K562 (cell line): Measurements from ENCODE around the gene RETREG1. TPM values are rescaled to one million over a fixed set of nuclear protein-coding genes. Genes with fewer than 3 reads are reported as not detected.

ENCODE experiments used
- ATAC-seq: fragments of 200-7000 bp; cut with Tn5 transposase; 3 replicates; pipeline ENCODE4 v1.9.1; 2020; ENCODE audit warnings: moderate library complexity
- BruUV-seq: library from RNA; stranded (reverse); fragments of 400-500 nt; replicated peaks from 2 replicates; lab custom pipeline; 2021; lab: Mats Ljungman, UMichigan
- CTCF ChIA-PET: fragments of 300-600 bp; formaldehyde crosslinking; extraction: SDS; loops from one replicate; lab custom pipeline; 2021; ENCODE audit warnings: low intra/inter-chr PET ratio; lab: Yijun Ruan, JAX
- POLR2A ChIA-PET: fragments of 300-600, 350-650 bp; sonication (Branson Sonifier 250); formaldehyde crosslinking; extraction: SDS; loops from one replicate; lab custom pipeline; 2021; ENCODE audit warnings: antibody characterized with exemption, inconsistent platforms; lab: Yijun Ruan, JAX
- DNase-seq, 4 experiments: peaks; one replicate each; pipeline versions ENCODE4 v3.0.0 to v3.0.0-alpha.2; 2011 to 2018; ENCODE audit warnings: low spot score in 3 of 4, mixed read lengths in 3 of 4; ENCODE audit errors: extremely low read depth in 1 of 4
- FAIRE-seq: peaks from 2 replicates; lab custom pipeline; 2011; peaks lifted over from hg19 to GRCh38; lab: Jason Lieb, UNC
- H2AFZ ChIP-seq: 2 replicates; pipeline ENCODE4 v1.6.0; 2011; ENCODE audit warnings: low read depth, low read length, control low read depth, inconsistent platforms
- H3K27ac ChIP-seq: fragments of 200-600 bp; 3 replicates; pipeline ENCODE4 v1.8.0; 2011; ENCODE audit warnings: low read depth, mild to moderate bottlenecking, control low read depth, inconsistent platforms, low read length, moderate library complexity, mixed read lengths; ENCODE audit errors: extremely low read depth
- H3K27me3 ChIP-seq, 2 experiments: fragments of 300-600 bp in 1 of 2; 2 replicates in 1 of 2; 3 replicates in 1 of 2; pipeline versions ENCODE4 v1.6.0 to v1.8.0; 2011; ENCODE audit warnings: inconsistent platforms in 2 of 2, low read length in 2 of 2, mild to moderate bottlenecking in 1 of 2, mixed read lengths in 1 of 2, moderate library complexity in 1 of 2; ENCODE audit not compliant: control insufficient read depth in 2 of 2, insufficient read depth in 2 of 2
- H3K36me3 ChIP-seq: fragments of 300-600 bp; 3 replicates; pipeline ENCODE4 v1.8.0; 2011; ENCODE audit warnings: mild to moderate bottlenecking, low read length, inconsistent platforms; ENCODE audit not compliant: control insufficient read depth, insufficient read depth
- H3K4me1 ChIP-seq, 2 experiments: fragments of 200-600 bp in 1 of 2; replicated peaks in 1 of 2; 2 replicates in 1 of 2; 3 replicates in 1 of 2; pipeline versions ENCODE4 v1.5.1 to v1.8.0; 2011; ENCODE audit warnings: inconsistent platforms in 2 of 2, low read length in 2 of 2, mild to moderate bottlenecking in 1 of 2, mixed read lengths in 1 of 2, moderate library complexity in 1 of 2; ENCODE audit not compliant: control insufficient read depth in 2 of 2, insufficient read depth in 2 of 2
- H3K4me2 ChIP-seq: 2 replicates; pipeline ENCODE4 v1.6.1; 2011; ENCODE audit warnings: low read length, control low read depth, inconsistent platforms, mixed read lengths; ENCODE audit not compliant: insufficient read depth
- H3K4me3 ChIP-seq: fragments of 200-600 bp; sonication (generic), shearing (Covaris generic); 2 replicates; pipeline ENCODE4 v1.5.1; 2016; ENCODE audit warnings: control low read depth, inconsistent platforms
- H3K79me2 ChIP-seq: fragments of 200-600 bp; 3 replicates; pipeline ENCODE4 v1.8.0; 2011; ENCODE audit warnings: low read length, inconsistent platforms; ENCODE audit not compliant: control insufficient read depth, insufficient read depth
- H3K9ac ChIP-seq, 2 experiments: 2 replicates each; pipeline versions ENCODE4 v1.6.0 to v1.6.1; 2011; ENCODE audit warnings: low read depth in 2 of 2, low read length in 2 of 2, control low read depth in 1 of 2, inconsistent platforms in 1 of 2, mild to moderate bottlenecking in 1 of 2, mixed read lengths in 1 of 2; ENCODE audit not compliant: insufficient read depth in 1 of 2
- H3K9me1 ChIP-seq: one replicate; pipeline ENCODE4 v1.6.0; 2011; ENCODE audit warnings: inconsistent platforms, mild to moderate bottlenecking, low read length, moderate library complexity; ENCODE audit not compliant: control insufficient read depth, insufficient read depth
- H3K9me3 ChIP-seq: replicated peaks from 2 replicates; pipeline ENCODE4 v1.5.1; 2011; ENCODE audit warnings: low read depth, low read length, inconsistent platforms; ENCODE audit not compliant: control insufficient read depth, insufficient read depth
- H4K20me1 ChIP-seq: replicated peaks from 2 replicates; pipeline ENCODE4 v1.6.1; 2011; ENCODE audit warnings: low read length, inconsistent platforms, mixed read lengths; ENCODE audit not compliant: control insufficient read depth, insufficient read depth
- ATF7 ChIP-seq: fragments of 450-650 bp; IDR thresholded peaks from 2 replicates; pipeline ENCODE4 v1.7.1; 2014; ENCODE audit warnings: mild to moderate bottlenecking, moderate library complexity
- CHD4 ChIP-seq: fragments of 200-600 bp; sonication (generic); IDR thresholded peaks from 3 replicates; pipeline ENCODE4 v1.6.1; 2012; ENCODE audit warnings: low read depth, mild to moderate bottlenecking, mixed read lengths, low read length, inconsistent platforms; ENCODE audit not compliant: insufficient read depth, insufficient replicate concordance, poor library complexity, severe bottlenecking
- DNMT1 ChIP-seq: fragments of 450-650 bp; IDR thresholded peaks from 2 replicates; pipeline ENCODE4 v1.6.1; 2016; ENCODE audit warnings: antibody characterized with exemption, mild to moderate bottlenecking
- EZH2 ChIP-seq: IDR thresholded peaks from 2 replicates; pipeline ENCODE4 v1.6.1; 2012; ENCODE audit warnings: low read depth, mild to moderate bottlenecking, inconsistent platforms, low read length, borderline replicate concordance
- FIP1L1 ChIP-seq: fragments of 200-400 bp; formaldehyde crosslinking; IDR thresholded peaks from 2 replicates; pipeline ENCODE4 v1.6.1; 2018; ENCODE audit warnings: mild to moderate bottlenecking, low read depth, low read length; ENCODE audit not compliant: poor library complexity, severe bottlenecking
- MCM7 ChIP-seq, 2 experiments: fragments of 450-650 bp; IDR thresholded peaks; 2 replicates each; pipeline ENCODE4 v1.6.1; 2016 to 2018
- NFRKB ChIP-seq: fragments of 450-650 bp; IDR thresholded peaks from 2 replicates; pipeline ENCODE4 v1.6.1; 2016; ENCODE audit warnings: low read depth
- NR1H2 ChIP-seq: sonication (generic); formaldehyde crosslinking; IDR thresholded peaks from 2 replicates; pipeline ENCODE4 v1.4.0; 2020; ENCODE audit warnings: mild to moderate bottlenecking, missing genetic modification reagents
- PURB ChIP-seq: sonication (generic); formaldehyde crosslinking; IDR thresholded peaks from 2 replicates; pipeline ENCODE4 v1.9.0; 2021; ENCODE audit warnings: low read depth, mild to moderate bottlenecking, missing genetic modification reagents
- RAD21 ChIP-seq, 2 experiments: fragments of 250-450 bp in 1 of 2; fragments of 450-650 bp in 1 of 2; sonication (Bioruptor Pico) in 1 of 2; formaldehyde crosslinking in 1 of 2; IDR thresholded peaks in 1 of 2; conservative IDR thresholded peaks in 1 of 2; 2 replicates each; pipeline versions ENCODE4 v1.4.0 to v1.8.0; 2020 to 2022; ENCODE audit warnings: mild to moderate bottlenecking in 2 of 2, moderate library complexity in 1 of 2
- WGBS: fragments of 100-300 bp; shearing (Covaris generic); methylation state at CpG from one replicate; pipeline ENCODE4 v1.1.6; 2016; ENCODE audit warnings: low coverage, mixed read lengths; ENCODE audit not compliant: insufficient coverage; ENCODE audit errors: missing lambda C conversion rate; 5-methylcytosine and 5-hydroxymethylcytosine counted together
- in situ Hi-C: fragments of 300-500 bp; cut with MboI; formaldehyde crosslinking; loops from 4 replicates; pipeline ENCODE4 v1.15.0; 2018; ENCODE audit warnings: inconsistent platforms, mixed read lengths
- intact Hi-C: fragments of 100-400 bp; cut with micrococcal nuclease; formaldehyde crosslinking; loops from 2 replicates; pipeline ENCODE4 v1.14.2; 2022
- polyA plus RNA-seq, 8 experiments: library from polyadenylated mRNA; depleted of rRNA in 4 of 8; stranded (reverse) in 5 of 8; unstranded in 3 of 8; fragments of >200 nt; fragmentation: Nextera tagmentation in 2 of 8; fragmentation: Illumina TruSeq in 1 of 8; extraction: Ambion mirVana in 2 of 8; extraction: Trizol in 1 of 8; gene quantifications; 2 replicates each; pipeline versions ENCODE4 v1.2.1 to v1.2.3, GENCODE V29; 2011 to 2014; ENCODE audit warnings: inconsistent platforms in 1 of 8, missing spikeins in 1 of 8
- total RNA-seq, 7 experiments: library from RNA; depleted of rRNA in 6 of 7; stranded (reverse); fragments of >200 nt in 6 of 7; fragmentation: Illumina TruSeq in 2 of 7; extraction: Trizol in 2 of 7; gene quantifications; 2 replicates each; pipeline versions ENCODE4 v1.2.1 to v1.2.3, GENCODE V29; 2011 to 2021; ENCODE audit warnings: low replicate concordance in 1 of 7
- TF ChIP-seq, protein P1 (sequence below): fragments of 200-400 bp; formaldehyde crosslinking; IDR thresholded peaks from 2 replicates; pipeline ENCODE4 v1.6.1; 2017; ENCODE audit warnings: mild to moderate bottlenecking, low read depth, low read length, moderate library complexity

The RETREG1 gene
- total and polyA plus RNA-seq, 9 of the 15 experiments (the other 6 are each of a cell fraction or from before 2014, with no cell fraction given): 0.01 to 0.20 (median 0.08) TPM; not detected in 5

DNA sequence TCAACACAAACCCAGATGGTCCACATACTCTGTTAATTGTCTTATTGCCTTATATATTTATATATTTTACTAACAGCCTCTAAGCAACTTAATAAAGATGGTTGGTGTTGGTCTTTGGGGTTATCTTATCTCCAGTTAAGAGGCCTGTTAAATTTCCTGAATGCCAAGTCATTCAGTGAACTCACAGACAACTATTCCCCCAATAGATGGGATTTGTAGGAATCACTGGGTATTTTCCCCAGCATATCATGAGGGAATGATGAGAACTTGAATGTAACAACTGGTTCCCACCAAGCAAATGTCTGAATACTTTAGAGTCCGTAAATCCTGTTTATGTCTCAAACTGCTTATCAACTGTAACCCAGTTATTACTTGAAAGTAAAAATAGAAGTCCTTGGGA, 42.7 kb upstream of the RETREG1 start:
- Histone ChIP-seq H3K4me3 (no peak overlapping the region), H3K36me3 (no peaks in the 10 kb centered on the region), H4K20me1 (no peaks in the 10 kb centered on the region), H3K9me1 (no peaks in the 10 kb centered on the region), H3K4me2 (no peak overlapping the region)
- POLR2A ChIA-PET: no interaction called here
- no TSS peak for BruUV-seq
- WGBS: 0% methylated on average over 1 of the region's 1 CpG
- TF ChIP-seq PURB (CRISPR knock-in tag) (no peak), RAD21 (CRISPR knock-in tag; conservative IDR thresholded peaks at IDR 0.05 in 1 of 2, IDR thresholded peaks at IDR 0.05 in 1 of 2) (no peak), NFRKB (no peak), NR1H2 (no peak)
- TF ChIP-seq, all 486 proteins: peak for 0
- no peaks in the 10 kb centered on the region for H3K4me1 ChIP-seq
- CTCF ChIA-PET: no interaction called here
- FAIRE-seq (no peak), ATAC-seq (no peak), DNase-seq (no peak)
- no peak overlapping the region for H2AFZ ChIP-seq
- intact Hi-C loops (no loop called here), in situ Hi-C loops (no loop called here)
- no peaks in the 10 kb centered on the region; a peak in 1 of 5 replicates for H3K27me3 ChIP-seq
- H3K9me3 ChIP-seq: no peaks in the 10 kb centered on the region
- no peak overlapping the region for H3K27ac ChIP-seq
- no peak overlapping the region for H3K9ac ChIP-seq
- H3K79me2 ChIP-seq: no peaks in the 10 kb centered on the region

DNA sequence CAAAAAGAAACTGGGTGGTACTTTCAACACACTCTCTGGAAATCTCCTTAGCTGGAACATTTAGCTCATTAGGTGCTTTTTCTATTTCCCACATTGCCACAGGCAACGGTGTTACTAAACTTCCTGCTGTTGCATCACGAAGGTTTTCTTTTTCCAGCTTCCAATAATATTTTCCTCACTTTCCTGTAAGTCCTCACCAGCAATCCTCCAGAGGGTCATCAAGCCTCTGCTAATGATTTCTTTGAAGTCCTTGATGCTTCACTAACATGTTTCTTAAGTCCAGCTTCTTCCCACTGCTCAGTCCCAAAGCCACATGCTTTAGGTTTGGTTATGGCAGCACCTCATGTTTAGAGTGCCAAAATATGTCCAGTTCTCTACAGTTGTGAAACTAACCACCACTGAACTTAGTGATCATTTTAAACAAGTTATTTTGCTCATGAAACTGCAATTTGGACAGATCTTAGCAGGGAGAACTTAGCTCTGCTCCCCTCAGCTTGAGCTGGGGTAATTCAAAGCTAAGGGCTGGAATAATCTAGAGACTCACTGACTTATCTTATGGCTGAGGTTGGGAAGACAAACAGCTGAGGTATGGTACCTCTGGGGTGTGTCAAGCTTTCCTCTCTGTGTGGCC, 39.9 kb upstream of the RETREG1 start:
- H3K4me3 ChIP-seq: no peak overlapping the region
- no peak for FAIRE-seq
- TF ChIP-seq DNMT1 (no peak), CHD4 (no peak), MCM7 (IDR thresholded peaks at IDR 0.05) (no peak), ATF7 (no peak), FIP1L1 (no peak), EZH2 (no peak)
- TF ChIP-seq, protein P1, sequence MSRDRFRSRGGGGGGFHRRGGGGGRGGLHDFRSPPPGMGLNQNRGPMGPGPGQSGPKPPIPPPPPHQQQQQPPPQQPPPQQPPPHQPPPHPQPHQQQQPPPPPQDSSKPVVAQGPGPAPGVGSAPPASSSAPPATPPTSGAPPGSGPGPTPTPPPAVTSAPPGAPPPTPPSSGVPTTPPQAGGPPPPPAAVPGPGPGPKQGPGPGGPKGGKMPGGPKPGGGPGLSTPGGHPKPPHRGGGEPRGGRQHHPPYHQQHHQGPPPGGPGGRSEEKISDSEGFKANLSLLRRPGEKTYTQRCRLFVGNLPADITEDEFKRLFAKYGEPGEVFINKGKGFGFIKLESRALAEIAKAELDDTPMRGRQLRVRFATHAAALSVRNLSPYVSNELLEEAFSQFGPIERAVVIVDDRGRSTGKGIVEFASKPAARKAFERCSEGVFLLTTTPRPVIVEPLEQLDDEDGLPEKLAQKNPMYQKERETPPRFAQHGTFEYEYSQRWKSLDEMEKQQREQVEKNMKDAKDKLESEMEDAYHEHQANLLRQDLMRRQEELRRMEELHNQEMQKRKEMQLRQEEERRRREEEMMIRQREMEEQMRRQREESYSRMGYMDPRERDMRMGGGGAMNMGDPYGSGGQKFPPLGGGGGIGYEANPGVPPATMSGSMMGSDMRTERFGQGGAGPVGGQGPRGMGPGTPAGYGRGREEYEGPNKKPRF: no peak
- TF ChIP-seq, all 486 proteins: peak for 0
- ATAC-seq (no peak), DNase-seq (no peak)
- intact Hi-C loops (no loop called here), in situ Hi-C loops (no loop called here)
- POLR2A ChIA-PET: no interaction called here
- H3K79me2 ChIP-seq: no peaks in the 10 kb centered on the region
- no peak overlapping the region for H3K4me2 ChIP-seq
- H3K36me3 ChIP-seq: no peaks in the 10 kb centered on the region
- no peaks in the 10 kb centered on the region for H3K27me3 ChIP-seq
- no peaks in the 10 kb centered on the region for H3K4me1 ChIP-seq
- no peaks in the 10 kb centered on the region for H3K9me1 ChIP-seq
- BruUV-seq: no TSS peak
- no peak overlapping the region for H2AFZ ChIP-seq
- H3K9ac ChIP-seq: no peak overlapping the region
- CTCF ChIA-PET: no interaction called here
- H3K9me3 ChIP-seq: no peaks in the 10 kb centered on the region
- no peak overlapping the region for H3K27ac ChIP-seq
- H4K20me1 ChIP-seq: no peaks in the 10 kb centered on the region
- WGBS: 0% methylated on average over 2 of the region's 2 CpGs
